NCI-H510A treated with DMSO at 0.1 percent for 48 hours (cell line): ENCODE results near the gene RGS9.

Source experiments
- DNase-seq: peaks from one replicate; lab custom pipeline; 2025; lab: John Stamatoyannopoulos, UW

RGS9 gene

GRCh38 chr17:65261152-65261551 is 124.0 kb downstream of the RGS9 start:
- no peak for DNase-seq

DNA sequence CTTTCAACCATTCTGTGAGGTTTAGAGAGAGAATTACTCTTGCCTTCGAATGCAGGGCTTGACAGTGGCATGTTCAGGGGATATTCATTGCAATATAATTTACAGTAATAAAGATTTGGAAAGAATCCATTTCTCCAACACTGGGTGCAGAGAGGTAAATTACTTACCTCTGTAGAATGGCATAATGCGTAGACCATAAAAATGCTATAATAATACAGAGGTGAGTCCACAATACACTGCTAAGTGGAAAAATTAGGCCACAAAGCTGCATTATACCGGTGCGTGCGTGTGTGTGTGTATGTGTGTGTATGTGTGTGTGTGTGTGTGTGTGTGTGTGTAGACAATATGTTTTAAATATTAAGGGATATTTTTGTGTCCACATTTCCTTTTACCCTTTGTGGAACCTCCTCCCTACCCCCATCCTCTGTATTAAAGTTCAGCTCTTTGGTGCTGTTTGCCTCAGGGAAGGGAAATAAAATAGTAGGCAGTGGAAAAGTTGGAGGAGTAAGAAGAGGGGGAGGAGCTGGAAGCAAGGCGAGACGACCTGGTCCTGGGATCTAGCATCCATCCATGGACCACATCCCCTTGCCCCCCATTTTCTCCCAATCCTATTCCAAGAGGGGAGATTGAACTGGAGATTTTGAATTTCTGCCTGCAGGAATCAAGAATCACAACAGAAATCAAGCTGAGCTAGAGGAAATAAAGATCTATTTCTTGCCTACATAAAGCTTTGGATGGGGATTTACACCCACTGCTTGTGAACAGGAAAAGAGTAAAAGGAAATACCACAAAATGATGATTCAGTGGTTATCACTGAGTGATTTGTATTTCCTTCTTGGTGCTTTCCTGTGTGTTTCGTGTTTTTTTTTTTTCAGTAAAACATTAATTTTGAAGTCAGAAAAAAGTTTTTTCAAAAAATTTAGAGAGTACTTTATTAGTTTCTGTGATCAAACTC is 124.8 kb downstream of the RGS9 start:
- no peak for DNase-seq

DNA sequence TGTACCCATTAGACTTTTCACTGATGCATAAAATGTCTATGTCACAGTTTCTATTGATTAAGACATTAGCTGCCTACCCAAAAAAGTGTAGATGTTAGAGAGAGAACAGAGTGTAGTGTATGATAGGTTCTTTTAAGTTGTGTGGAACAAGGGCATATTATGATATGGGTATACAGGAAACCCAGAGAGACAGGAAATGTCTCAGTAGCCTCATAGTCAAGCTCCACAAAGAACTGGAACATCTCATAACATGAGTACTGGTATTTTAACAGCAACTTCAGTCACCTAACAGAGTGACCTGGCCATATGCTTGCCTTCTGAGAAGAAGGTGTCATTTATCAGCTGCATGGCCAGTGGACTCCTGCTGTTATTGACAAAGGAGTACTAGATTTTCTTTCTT is 128.1 kb downstream of the RGS9 start:
- DNase-seq, result no peak

GRCh38 chr17:65268832-65269231 is 131.7 kb downstream of the RGS9 start:
- no peak for DNase-seq

DNA sequence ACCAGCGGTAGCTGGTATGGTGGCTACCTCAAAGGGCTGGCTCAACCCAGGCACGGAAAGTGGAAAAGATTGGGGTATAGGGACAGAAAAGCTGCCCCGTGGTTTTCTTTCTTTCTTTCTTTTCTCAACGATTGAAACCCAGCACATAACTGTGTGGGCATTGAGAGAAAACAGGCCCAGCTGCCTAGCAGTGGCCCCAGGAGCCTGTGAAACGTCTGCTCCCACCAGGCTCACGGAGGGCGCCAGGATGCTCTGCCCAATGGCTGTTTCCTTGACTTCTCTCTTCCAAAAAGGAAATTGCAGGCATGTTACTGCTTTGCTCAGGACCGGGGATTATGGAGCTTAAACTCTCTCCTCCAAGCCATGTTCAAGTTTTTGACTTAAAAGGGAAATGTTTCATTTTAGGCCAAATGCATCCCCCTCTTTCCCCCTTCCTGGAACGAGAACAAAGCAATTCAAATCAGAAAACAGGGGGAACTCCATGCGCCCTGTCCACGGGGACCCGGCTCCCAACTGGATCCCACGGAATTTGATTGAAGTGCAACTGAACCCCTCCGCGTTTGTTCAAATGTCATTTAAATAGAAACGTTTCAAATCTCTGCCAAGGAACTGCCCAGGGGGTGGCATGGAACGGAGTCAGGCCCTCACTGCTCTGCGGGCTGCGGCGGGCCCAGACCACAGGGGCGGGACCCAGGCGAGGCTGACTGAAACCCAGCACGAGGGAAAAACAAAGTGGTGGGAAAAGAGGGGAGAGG is 133.5 kb downstream of the RGS9 start:
- no peak for DNase-seq

DNA sequence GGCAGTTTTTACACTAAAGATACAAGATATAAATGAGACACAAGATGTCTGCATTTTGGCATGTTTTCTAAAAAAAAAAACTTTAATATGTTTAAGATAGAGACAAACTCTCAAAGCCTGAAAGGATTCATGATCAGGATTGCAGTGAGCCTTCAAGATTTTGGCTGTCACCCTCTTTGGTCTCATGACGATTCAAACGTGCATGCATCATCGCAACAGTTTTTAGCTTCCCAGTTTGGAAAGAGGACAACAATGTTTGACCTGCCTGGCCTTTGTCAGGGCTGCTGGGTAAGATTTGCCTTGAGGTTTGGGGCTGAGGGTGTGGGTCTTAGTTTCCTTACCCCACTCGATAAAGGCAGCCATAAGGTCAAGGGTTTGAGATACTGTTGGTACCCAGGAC is 134.1 kb downstream of the RGS9 start:
- no peak for DNase-seq
